H1 (cell line): ENCODE results near the gene ANKS1B. TPM values are rescaled to one million over a fixed set of nuclear protein-coding genes. Genes with fewer than 3 reads are reported as not detected.

Experiments
- CTCF ChIA-PET: fragments of 300-600 bp; sonication (Branson Sonifier 250); formaldehyde crosslinking; loops from one replicate; lab custom pipeline; 2021; ENCODE audit not compliant: partially characterized antibody; lab: Charles Lee
- POLR2A ChIA-PET: fragments of 300-600 bp; sonication (Branson Sonifier 250); formaldehyde crosslinking; loops from one replicate; lab custom pipeline; 2021; ENCODE audit warnings: inconsistent platforms; ENCODE audit not compliant: partially characterized antibody; lab: Charles Lee
- DNase-seq, 2 experiments: peaks; one replicate each; pipeline versions ENCODE4 v3.0.0 to v3.0.0-alpha.2; 2010 to 2022; ENCODE audit warnings: low spot score in 2 of 2, low read depth in 1 of 2, mixed read lengths in 1 of 2
- FAIRE-seq: peaks from 2 replicates; lab custom pipeline; 2011; peaks lifted over from hg19 to GRCh38; lab: Jason Lieb, UNC
- H2AFZ ChIP-seq: 2 replicates; pipeline ENCODE4 v1.8.1; 2012; ENCODE audit warnings: low read length, inconsistent platforms
- H2AK5ac ChIP-seq: 2 replicates; pipeline ENCODE4 v1.6.1; 2013; ENCODE audit warnings: low read depth, low read length
- H2BK120ac ChIP-seq: replicated peaks from 2 replicates; pipeline ENCODE3; 2013; ENCODE audit warnings: low read depth, low read length, inconsistent platforms
- H2BK12ac ChIP-seq: 2 replicates; pipeline ENCODE4 v1.6.1; 2013; ENCODE audit warnings: low read depth, low read length
- H2BK15ac ChIP-seq: 2 replicates; pipeline ENCODE4 v1.6.1; 2013; ENCODE audit warnings: low read length
- H2BK20ac ChIP-seq: 2 replicates; pipeline ENCODE4 v1.6.1; 2013; ENCODE audit warnings: low read length
- H2BK5ac ChIP-seq: 2 replicates; pipeline ENCODE4 v1.6.1; 2013; ENCODE audit warnings: low read depth, low read length
- H3K14ac ChIP-seq: 2 replicates; pipeline ENCODE4 v1.6.1; 2013; ENCODE audit warnings: inconsistent platforms; ENCODE audit not compliant: insufficient read length
- H3K18ac ChIP-seq: 2 replicates; pipeline ENCODE4 v1.6.1; 2013; ENCODE audit warnings: low read length; ENCODE audit errors: extremely low read depth
- H3K23ac ChIP-seq: 2 replicates; pipeline ENCODE4 v1.6.1; 2013; ENCODE audit warnings: inconsistent platforms; ENCODE audit not compliant: insufficient read length
- H3K23me2 ChIP-seq: 2 replicates; pipeline ENCODE4 v1.6.1; 2013; ENCODE audit warnings: low read depth, low read length
- H3K27ac ChIP-seq: 2 replicates; pipeline ENCODE4 v1.6.1; 2011; ENCODE audit warnings: low read depth, low read length, inconsistent platforms
- H3K27me3 ChIP-seq, 4 experiments: replicated peaks in 1 of 4; 1 replicate in 1 of 4; 2 replicates in 3 of 4; pipeline versions ENCODE4 v1.6.1 to v1.8.1; 2011 to 2013; ENCODE audit warnings: low read length in 3 of 4, mild to moderate bottlenecking in 3 of 4, inconsistent platforms in 2 of 4, mixed read lengths in 2 of 4, moderate library complexity in 1 of 4; ENCODE audit not compliant: control insufficient read depth in 3 of 4, insufficient read depth in 3 of 4; ENCODE audit errors: extremely low read depth in 1 of 4
- H3K36me3 ChIP-seq, 4 experiments: 2 replicates each; pipeline versions ENCODE4 v1.6.1 to v1.8.1; 2011 to 2013; ENCODE audit warnings: mild to moderate bottlenecking in 4 of 4, low read length in 3 of 4, moderate library complexity in 2 of 4, control low read depth in 1 of 4, inconsistent platforms in 1 of 4; ENCODE audit not compliant: insufficient read depth in 4 of 4, control insufficient read depth in 2 of 4
- H3K4ac ChIP-seq: replicated peaks from 2 replicates; pipeline ENCODE3; 2013; ENCODE audit warnings: low read length, low read depth, mixed read lengths, inconsistent platforms; ENCODE audit not compliant: insufficient read length
- H3K4me1 ChIP-seq, 4 experiments: replicated peaks in 1 of 4; 1 replicate in 1 of 4; 2 replicates in 3 of 4; pipeline versions ENCODE4 v1.6.1 to v1.8.1; 2011 to 2013; ENCODE audit warnings: low read length in 3 of 4, inconsistent platforms in 2 of 4, mixed read lengths in 1 of 4; ENCODE audit not compliant: insufficient read depth in 4 of 4, control insufficient read depth in 3 of 4
- H3K4me2 ChIP-seq, 2 experiments: 2 replicates each; pipeline versions ENCODE4 v1.6.1 to v1.8.1; 2011 to 2013; ENCODE audit warnings: low read depth in 2 of 2, low read length in 2 of 2, control low read depth in 1 of 2, inconsistent platforms in 1 of 2, mild to moderate bottlenecking in 1 of 2; ENCODE audit not compliant: insufficient read depth in 1 of 2
- H3K4me3 ChIP-seq, 4 experiments: fragments of 200-600, 300-600 bp in 1 of 4; sonication (generic), shearing (Covaris generic), sonication (Bioruptor Twin) in 1 of 4; 2 replicates each; pipeline versions ENCODE4 v1.5.1 to v1.8.1; 2011 to 2016; ENCODE audit warnings: low read length in 4 of 4, low read depth in 3 of 4, control low read depth in 2 of 4, inconsistent platforms in 2 of 4, mild to moderate bottlenecking in 2 of 4, mixed read lengths in 1 of 4, moderate library complexity in 1 of 4; ENCODE audit not compliant: insufficient read depth in 2 of 4; ENCODE audit errors: extremely low read depth in 1 of 4
- H3K56ac ChIP-seq: replicated peaks from 2 replicates; pipeline ENCODE3; 2013; ENCODE audit warnings: low read depth, mild to moderate bottlenecking, mixed read lengths, low read length, inconsistent platforms; ENCODE audit not compliant: insufficient read length
- H3K79me1 ChIP-seq: 2 replicates; pipeline ENCODE4 v1.6.1; 2013; ENCODE audit warnings: low read depth, low read length, control low read depth
- H3K79me2 ChIP-seq, 2 experiments: 2 replicates each; pipeline versions ENCODE4 v1.6.1 to v1.8.1; 2012 to 2013; ENCODE audit warnings: low read length in 2 of 2, mild to moderate bottlenecking in 2 of 2, inconsistent platforms in 1 of 2; ENCODE audit not compliant: insufficient read depth in 2 of 2, control insufficient read depth in 1 of 2
- H3K9ac ChIP-seq, 4 experiments: replicated peaks in 1 of 4; 1 replicate in 1 of 4; 2 replicates in 3 of 4; pipeline versions ENCODE4 v1.6.1 to v1.8.1; 2011 to 2013; ENCODE audit warnings: low read depth in 3 of 4, low read length in 3 of 4, control low read depth in 2 of 4, mild to moderate bottlenecking in 2 of 4, moderate library complexity in 2 of 4, inconsistent platforms in 1 of 4; ENCODE audit errors: extremely low read depth in 1 of 4
- H3K9me3 ChIP-seq, 2 experiments: 2 replicates each; pipeline versions ENCODE4 v1.6.1 to v1.8.1; 2012 to 2013; ENCODE audit warnings: mild to moderate bottlenecking in 2 of 2, moderate library complexity in 2 of 2, control low read depth in 1 of 2, inconsistent platforms in 1 of 2, low read depth in 1 of 2, low read length in 1 of 2, mixed read lengths in 1 of 2; ENCODE audit not compliant: insufficient read depth in 2 of 2
- H4K20me1 ChIP-seq, 2 experiments: replicated peaks in 1 of 2; 2 replicates each; pipeline versions ENCODE3 to v1.8.1; 2011 to 2013; ENCODE audit warnings: inconsistent platforms in 2 of 2, low read length in 2 of 2, mild to moderate bottlenecking in 1 of 2; ENCODE audit not compliant: insufficient read depth in 2 of 2, control insufficient read depth in 1 of 2
- H4K5ac ChIP-seq: 2 replicates; pipeline ENCODE4 v1.6.1; 2013; ENCODE audit warnings: low read length, low read depth, mixed read lengths, inconsistent platforms; ENCODE audit not compliant: insufficient read length
- H4K8ac ChIP-seq: 2 replicates; pipeline ENCODE4 v1.8.0; 2013; ENCODE audit warnings: mild to moderate bottlenecking, moderate library complexity, low read length, inconsistent platforms; ENCODE audit not compliant: insufficient read depth; ENCODE audit errors: extremely low read depth
- H4K91ac ChIP-seq: replicated peaks from 2 replicates; pipeline ENCODE3; 2013; ENCODE audit warnings: low read length, mixed read lengths, inconsistent platforms; ENCODE audit not compliant: insufficient read length
- EGR1 ChIP-seq: IDR thresholded peaks from 2 replicates; pipeline ENCODE4 v1.6.1; 2011; ENCODE audit warnings: low read depth, low read length, borderline replicate concordance
- EP300 ChIP-seq, 2 experiments: IDR thresholded peaks; 1 replicate in 1 of 2; 2 replicates in 1 of 2; pipeline ENCODE4 v1.6.1; 2011 to 2012; ENCODE audit warnings: low read depth in 2 of 2, low read length in 2 of 2, mild to moderate bottlenecking in 2 of 2, borderline replicate concordance in 1 of 2, inconsistent platforms in 1 of 2, moderate library complexity in 1 of 2
- KDM1A ChIP-seq: fragments of 200-600, 300-600 bp; sonication (generic); IDR thresholded peaks from 2 replicates; pipeline ENCODE4 v1.7.1; 2016; ENCODE audit warnings: mild to moderate bottlenecking, low read length, borderline replicate concordance
- POLR2AphosphoS5 ChIP-seq: IDR thresholded peaks from 2 replicates; pipeline ENCODE4 v1.6.1; 2011; ENCODE audit warnings: low read depth, low read length
- RAD21 ChIP-seq, 2 experiments: IDR thresholded peaks in 1 of 2; conservative IDR thresholded peaks in 1 of 2; 2 replicates each; pipeline ENCODE4 v1.6.1; 2011; ENCODE audit warnings: low read depth in 2 of 2, low read length in 2 of 2, improper control_type of control experiment in 1 of 2, inconsistent platforms in 1 of 2, mild to moderate bottlenecking in 1 of 2, moderate library complexity in 1 of 2
- SAP30 ChIP-seq: fragments of 300-600 bp; sonication (generic); IDR thresholded peaks from 2 replicates; pipeline ENCODE4 v1.7.1; 2012; ENCODE audit warnings: low read length, moderate library complexity, mild to moderate bottlenecking, inconsistent platforms; ENCODE audit not compliant: insufficient read depth, insufficient replicate concordance
- SIRT6 ChIP-seq: IDR thresholded peaks from one replicate; pipeline ENCODE4 v1.7.1; 2012; ENCODE audit warnings: low read length, inconsistent platforms
- SRF ChIP-seq: IDR thresholded peaks from 2 replicates; pipeline ENCODE4 v1.6.1; 2011; ENCODE audit warnings: mild to moderate bottlenecking, low read depth, low read length, moderate library complexity
- WGBS, 2 experiments: shearing (Covaris generic) in 1 of 2; methylation state at CpG; one replicate each; pipeline versions ENCODE4 v1.1.6 to v1.1.7; 2013 to 2015; ENCODE audit warnings: low lambda C conversion rate in 2 of 2, mixed read lengths in 2 of 2, inconsistent platforms in 1 of 2, low coverage in 1 of 2, missing lambda C conversion rate in 1 of 2; ENCODE audit not compliant: insufficient replicate concordance in 2 of 2, insufficient coverage in 1 of 2, insufficient read length in 1 of 2; ENCODE audit errors: extremely low coverage in 1 of 2, missing lambda C conversion rate in 1 of 2; 5-methylcytosine and 5-hydroxymethylcytosine counted together
- polyA plus RNA-seq, 7 experiments: library from polyadenylated mRNA; depleted of rRNA in 3 of 7; stranded (reverse) in 5 of 7; unstranded in 2 of 7; fragments of >200 nt in 5 of 7; fragments of 200-250 nt in 2 of 7; gene quantifications; 1 replicate in 5 of 7; 2 replicates in 1 of 7; 4 replicates in 1 of 7; pipeline versions ENCODE4 v1.2.1 to v1.2.3, GENCODE V29; 2011 to 2013; ENCODE audit warnings: missing spikeins in 2 of 7, mixed read lengths in 2 of 7
- total RNA-seq: library from RNA; stranded (reverse); fragmentation: NEBNext Ultra II Directional; extraction: Animal tissue kit (Norgen Biotek cat#: 25700); gene quantifications from 2 replicates; pipeline ENCODE4 v1.2.1, GENCODE V29; 2021

Gene ANKS1B
- total and polyA plus RNA-seq, 2 of the 8 experiments (the other 6 are each of a cell fraction or from before 2014, with no cell fraction given): 2.7 to 6.1 TPM

GRCh38 chr12:99017971-99018370 lies 966.8 kb downstream of the ANKS1B start:
- Histone ChIP-seq H2BK15ac (no peak overlapping the region), H4K91ac (no peak overlapping the region), H3K23me2 (no peaks in the 10 kb centered on the region), H3K9ac (no peak overlapping the region), H3K4ac (no peak overlapping the region), H3K27ac (no peak overlapping the region), H2AK5ac (no peak overlapping the region), H2BK120ac (no peak overlapping the region), H3K4me3 (no peak overlapping the region), H2BK20ac (no peak overlapping the region), H3K18ac (no peak overlapping the region), H3K36me3 (no peaks in the 10 kb centered on the region), H4K8ac (no peak overlapping the region), H3K4me2 (no peak overlapping the region), H3K9me3 (peaks cover 8 to 9% of the 10 kb centered on the region in 2 experiments), H2BK5ac (no peak overlapping the region), H2AFZ (no peak overlapping the region), H3K79me1 (no peaks in the 10 kb centered on the region), H4K20me1 (no peaks in the 10 kb centered on the region), H3K14ac (no peak overlapping the region), H3K79me2 (no peaks in the 10 kb centered on the region), H4K5ac (no peak overlapping the region), H3K56ac (no peak overlapping the region), H2BK12ac (no peak overlapping the region), H3K4me1 (no peaks in the 10 kb centered on the region), H3K23ac (no peak overlapping the region), H3K27me3 (no peaks in the 10 kb centered on the region)
- CTCF ChIA-PET: interaction anchor here (1.0 kb wide), 1 partner anchor 26 kb away, joined by 3 read pairs; no protein-coding TSS in a partner anchor
- TF ChIP-seq SRF: no peak
- no peak for TF ChIP-seq RAD21 (IDR thresholded peaks at IDR 0.05 in 1 of 2, conservative IDR thresholded peaks at IDR 0.05 in 1 of 2; ENCODE audit: low read depth in 2 of 2, low read length in 2 of 2)
- no peak for TF ChIP-seq EGR1
- no peak for TF ChIP-seq KDM1A
- no peak for TF ChIP-seq SIRT6
- TF ChIP-seq EP300 (IDR thresholded peaks at IDR 0.05; ENCODE audit: borderline replicate concordance in 1 of 2, low read depth in 2 of 2, low read length in 2 of 2): no peak
- no peak for TF ChIP-seq POLR2AphosphoS5
- TF ChIP-seq SAP30: no peak
- POLR2A ChIA-PET: interaction anchor here (0.8 kb wide), 1 partner anchor 117 kb away, joined by 3 read pairs; no protein-coding TSS in a partner anchor
- WGBS, 2 experiments: 74% methylated on average over 2 of the region's 2 CpGs; no CpG with 5 or more reads in 1 of the 2 experiments
- DNase-seq (no peak), FAIRE-seq (no peak)
